ENCODE measurements around the gene TMEM192.
A peak's percentile ranks its signal among the peaks of the same experiment; 100 is the strongest.

Gene TMEM192

GRCh38 chr4:165150545-165150944, 37.9 kb upstream of the TMEM192 start:
- no peak for DNase-seq (ENCODE audit: low read depth, low spot score)
- ChIA-PET CTCF (no interaction called here), POLR2A (no interaction called here)
- H3K4me3 ChIP-seq (ENCODE audit: low read depth, low read length): no peak overlapping the region
- TF ChIP-seq CTCF (IDR thresholded peaks at IDR 0.05; ENCODE audit: insufficient read depth, low read length, missing control alignments): no peak

- ChIA-PET POLR2A (no interaction called here), CTCF (interaction anchor here (0.7 to 1.1 kb wide), 2 partner anchors 8 to 220 kb away, joined by 3 to 4 read pairs; no protein-coding TSS in a partner anchor)
- TF ChIP-seq CTCF (IDR thresholded peaks at IDR 0.05; ENCODE audit: insufficient read depth, low read length, missing control alignments): no peak
- H3K4me3 ChIP-seq (ENCODE audit: low read depth, low read length): no peak overlapping the region
- no peak for DNase-seq (ENCODE audit: low read depth, low spot score)
These were observed 26.2 kb upstream of the TMEM192 start for GRCh38 chr4:165138843-165139242.

GRCh38 chr4:165137205-165137604, 24.5 kb upstream of the TMEM192 start:
- ChIA-PET CTCF (interaction anchor here (0.5 to 1.0 kb wide), 2 partner anchors 8 to 207 kb away, joined by 3 to 4 read pairs; no protein-coding TSS in a partner anchor), POLR2A (no interaction called here)
- H3K4me3 ChIP-seq (ENCODE audit: low read depth, low read length): no peak overlapping the region
- no peak for DNase-seq (ENCODE audit: low read depth, low spot score)
- TF ChIP-seq CTCF (IDR thresholded peaks at IDR 0.05; ENCODE audit: insufficient read depth, low read length, missing control alignments): no peak

GRCh38 chr4:165136529-165136928, 23.9 kb upstream of the TMEM192 start:
- ChIA-PET POLR2A (no interaction called here), CTCF (interaction anchor here (0.5 kb wide), 1 partner anchor 208 kb away, joined by 3 read pairs; no protein-coding TSS in a partner anchor)
- no peak for DNase-seq (ENCODE audit: low read depth, low spot score)
- no peak overlapping the region for H3K4me3 ChIP-seq (ENCODE audit: low read depth, low read length)
- TF ChIP-seq CTCF (IDR thresholded peaks at IDR 0.05; ENCODE audit: insufficient read depth, low read length, missing control alignments): no peak

GRCh38 chr4:165133150-165133549, 20.5 kb upstream of the TMEM192 start:
- no peak overlapping the region for H3K4me3 ChIP-seq (ENCODE audit: low read depth, low read length)
- ChIA-PET CTCF (interaction anchor here (3.4 to 6.9 kb wide), 4 partner anchors 13 to 332 kb away, joined by 25 to 117 read pairs (median 58); no protein-coding TSS in a partner anchor), POLR2A (no interaction called here)
- DNase-seq (ENCODE audit: low read depth, low spot score): no peak
- no peak for TF ChIP-seq CTCF (IDR thresholded peaks at IDR 0.05; ENCODE audit: insufficient read depth, low read length, missing control alignments)

GRCh38 chr4:165131247-165131832, 18.7 kb upstream of the TMEM192 start:
- TF ChIP-seq CTCF (IDR thresholded peaks at IDR 0.05; ENCODE audit: insufficient read depth, low read length, missing control alignments): peak; percentile 78

More at GRCh38 chr4:165131247-165131832, 18.7 kb upstream of the TMEM192 start:
- POLR2A ChIA-PET: no interaction called here
- no peak for DNase-seq (ENCODE audit: low read depth, low spot score)
- CTCF ChIA-PET: interaction anchor here (0.7 to 6.9 kb wide), 32 partner anchors 8 to 960 kb away, joined by 3 to 117 read pairs (median 4); partner anchors contain the start of genes MSMO1 and TMEM192
- H3K4me3 ChIP-seq (ENCODE audit: low read depth, low read length): no peak overlapping the region
